HG02610 (cell line): ENCODE data around the gene MRPL21.
"Not testable (repeated sequence)": the region's sequence is repeated elsewhere in the genome, so short reads cannot be mapped to it uniquely, and the experiment has no call there.

ENCODE experiments used
- ATAC-seq: cut with Tn5 transposase; IDR thresholded peaks from one replicate; pipeline ENCODE4 v1.9.1; 2021; ENCODE audit warnings: mild to moderate bottlenecking, moderate library complexity; ENCODE audit not compliant: unreplicated experiment

MRPL21 gene

DNA sequence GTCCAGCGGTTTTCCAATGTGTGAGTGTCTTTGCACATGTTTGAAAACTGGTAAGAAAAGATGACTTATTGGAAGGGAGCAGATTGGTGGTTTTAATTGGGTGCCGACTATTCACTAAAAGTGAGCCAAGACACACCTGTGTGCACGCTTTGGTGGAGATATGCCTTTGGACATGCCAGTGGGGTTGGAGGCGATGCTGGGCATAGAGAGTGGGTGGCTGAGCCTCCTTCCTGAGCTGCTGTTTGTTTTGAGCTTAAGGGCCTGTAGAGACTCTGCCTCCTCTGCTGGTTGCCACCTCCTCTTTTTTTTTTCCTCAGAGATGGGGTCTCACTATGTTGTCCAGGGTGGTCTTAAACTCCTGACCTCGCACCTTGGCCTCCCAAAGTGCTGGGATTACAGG is 9.6 kb upstream of the MRPL21 start:
- ATAC-seq: no peak

DNA sequence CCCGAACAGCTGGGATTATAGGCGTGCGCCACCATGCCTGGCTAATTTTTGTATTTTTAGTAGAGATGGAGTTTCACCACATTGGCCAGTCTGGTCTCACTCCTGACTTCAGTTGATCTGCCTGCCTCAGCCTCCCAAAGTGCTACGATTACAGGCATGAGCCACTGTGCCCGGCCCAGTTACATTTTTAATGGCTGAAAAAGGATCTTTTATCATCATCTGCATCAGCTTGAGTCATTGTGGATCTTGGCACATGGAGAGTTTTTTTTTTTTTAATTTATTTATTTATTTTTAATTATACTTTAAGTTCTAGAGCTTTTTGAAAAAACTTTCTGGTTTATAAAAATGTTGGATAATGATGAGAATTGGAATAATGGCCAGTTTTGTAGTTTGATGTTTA is 8.6 kb upstream of the MRPL21 start:
- no peak for ATAC-seq

- no peak for ATAC-seq
Observed at GRCh38 chr11:68911731-68912130, 8.1 kb upstream of the MRPL21 start.

- ATAC-seq: no peak
Observed at GRCh38 chr11:68910965-68911364, 7.3 kb upstream of the MRPL21 start.

DNA sequence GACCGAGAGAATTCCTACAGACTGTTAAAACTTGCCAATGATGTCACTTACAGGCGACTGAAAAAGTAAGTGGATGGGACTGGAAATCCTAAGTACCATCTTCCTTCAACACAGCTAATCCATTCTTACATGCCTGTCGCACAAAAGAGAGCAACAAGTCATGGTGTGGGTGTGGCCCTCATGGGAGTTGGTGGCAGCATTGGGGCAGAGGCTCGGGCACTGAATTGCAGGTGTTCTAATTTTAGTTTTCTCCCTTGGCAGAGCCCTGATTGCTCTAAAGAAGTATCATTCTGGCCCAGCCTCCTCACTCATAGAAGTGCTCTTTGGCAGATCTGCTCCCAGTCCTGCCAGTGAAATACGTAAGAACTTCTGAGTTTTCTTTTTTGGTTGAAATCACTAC is 4.6 kb upstream of the MRPL21 start:
- no peak for ATAC-seq

GRCh38 chr11:68905421-68906360 is 2.1 kb upstream of the MRPL21 start:
- ATAC-seq: no peak

DNA sequence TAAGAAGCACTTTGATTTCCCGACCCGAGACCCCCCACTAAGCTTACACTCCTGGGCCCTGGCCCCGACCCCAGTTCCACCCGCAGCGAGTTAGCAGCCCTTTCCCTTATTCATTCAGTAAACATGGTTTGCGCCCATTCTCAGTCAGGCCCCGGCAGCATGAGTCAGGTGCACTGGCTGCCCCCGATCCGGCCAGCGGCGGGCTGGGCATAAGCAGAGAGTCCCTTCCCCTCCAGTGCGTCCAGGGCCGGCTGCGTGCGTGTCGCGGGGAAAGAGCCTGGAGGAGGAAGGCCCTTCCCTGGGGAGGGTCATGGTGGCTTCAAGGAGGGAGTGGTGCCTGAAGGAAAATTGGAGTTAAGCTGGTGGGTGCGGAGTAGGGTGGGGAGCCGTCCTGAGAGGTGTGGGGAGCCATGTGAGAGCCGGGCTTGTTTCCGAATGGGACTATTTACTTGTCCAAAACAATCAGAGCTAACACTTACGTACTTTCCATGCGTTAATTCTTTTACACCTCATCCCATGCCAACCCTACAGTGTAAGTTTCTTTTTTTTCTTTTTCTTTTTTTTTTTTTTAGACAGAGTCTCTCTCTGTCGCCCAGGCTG is 716 bp upstream of the MRPL21 start:
- ATAC-seq: peak; percentile 6

- ATAC-seq: no peak
Observed at GRCh38 chr11:68900835-68901381, 2.7 kb downstream of the MRPL21 start.

DNA sequence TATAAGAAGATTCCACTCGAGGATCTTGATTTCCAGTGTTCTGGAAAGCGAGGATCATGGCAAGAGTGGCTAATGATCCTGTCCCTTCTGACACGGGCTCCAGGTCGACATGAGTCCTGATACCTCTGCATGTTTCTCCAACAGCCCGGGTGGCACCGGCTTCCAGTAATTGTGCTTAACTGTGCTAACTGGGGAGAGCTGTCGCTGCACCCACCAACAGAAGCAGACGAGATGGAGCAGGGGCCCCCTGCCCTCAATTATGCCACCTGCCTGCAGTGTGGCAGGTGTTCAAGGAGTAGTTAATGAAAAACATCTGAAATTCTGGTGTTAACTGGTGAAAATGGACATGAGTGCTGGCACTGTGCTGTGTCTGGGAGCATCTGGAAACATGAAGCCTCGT is 6.2 kb downstream of the MRPL21 start:
- ATAC-seq: no peak

GRCh38 chr11:68896171-68896959 is 7.3 kb downstream of the MRPL21 start:
- ATAC-seq: no peak

DNA sequence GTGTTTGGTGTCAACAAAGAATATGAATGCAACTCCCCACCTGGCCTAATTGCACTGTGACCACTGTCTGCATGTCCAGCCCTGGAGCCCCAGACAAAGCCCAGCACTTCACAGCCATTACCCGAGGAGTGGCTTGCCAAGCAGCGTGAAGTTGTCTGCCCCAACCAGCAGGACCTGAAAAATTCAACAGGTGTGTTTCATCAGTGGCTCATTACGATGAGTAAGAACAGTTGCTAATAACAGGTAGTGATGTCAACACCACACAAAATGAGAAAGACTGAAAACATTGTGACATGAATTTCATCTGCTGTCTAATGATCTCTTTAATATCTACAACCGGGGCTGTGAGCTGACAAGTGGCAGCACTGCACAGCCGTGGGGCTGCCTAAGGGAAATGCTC is 10.3 kb downstream of the MRPL21 start:
- no peak for ATAC-seq

- no peak for ATAC-seq
Observed at GRCh38 chr11:68892576-68892975, 11.1 kb downstream of the MRPL21 start.

DNA sequence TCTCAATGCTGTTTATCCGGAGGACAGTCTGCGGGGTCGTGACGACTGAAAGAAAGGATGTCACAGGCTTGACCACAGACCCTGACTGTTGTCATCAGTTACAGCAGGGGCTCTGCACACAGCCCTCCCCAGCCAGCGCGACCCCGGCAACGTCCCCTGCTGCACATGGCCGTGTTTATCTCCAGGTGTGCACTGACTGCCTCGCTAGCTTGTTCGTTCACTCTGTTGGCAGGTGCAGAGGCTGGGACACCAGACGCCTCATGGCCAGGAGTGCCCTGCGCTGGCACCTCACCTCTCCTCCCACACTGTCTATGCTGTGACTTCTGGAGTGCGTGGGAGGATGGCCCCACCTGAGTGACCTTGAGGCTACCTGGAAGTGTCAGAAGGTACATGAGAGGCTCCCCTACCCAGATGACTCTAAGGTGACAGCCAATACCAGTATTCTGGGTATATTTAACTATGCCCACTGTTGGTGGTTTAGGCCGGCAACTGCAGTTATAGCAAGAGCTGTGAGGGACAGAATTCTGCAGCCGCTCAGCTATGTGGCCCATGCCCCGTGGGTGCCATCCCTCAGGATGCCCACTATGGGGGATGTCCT is 12.2 kb downstream of the MRPL21 start:
- no peak for ATAC-seq

DNA sequence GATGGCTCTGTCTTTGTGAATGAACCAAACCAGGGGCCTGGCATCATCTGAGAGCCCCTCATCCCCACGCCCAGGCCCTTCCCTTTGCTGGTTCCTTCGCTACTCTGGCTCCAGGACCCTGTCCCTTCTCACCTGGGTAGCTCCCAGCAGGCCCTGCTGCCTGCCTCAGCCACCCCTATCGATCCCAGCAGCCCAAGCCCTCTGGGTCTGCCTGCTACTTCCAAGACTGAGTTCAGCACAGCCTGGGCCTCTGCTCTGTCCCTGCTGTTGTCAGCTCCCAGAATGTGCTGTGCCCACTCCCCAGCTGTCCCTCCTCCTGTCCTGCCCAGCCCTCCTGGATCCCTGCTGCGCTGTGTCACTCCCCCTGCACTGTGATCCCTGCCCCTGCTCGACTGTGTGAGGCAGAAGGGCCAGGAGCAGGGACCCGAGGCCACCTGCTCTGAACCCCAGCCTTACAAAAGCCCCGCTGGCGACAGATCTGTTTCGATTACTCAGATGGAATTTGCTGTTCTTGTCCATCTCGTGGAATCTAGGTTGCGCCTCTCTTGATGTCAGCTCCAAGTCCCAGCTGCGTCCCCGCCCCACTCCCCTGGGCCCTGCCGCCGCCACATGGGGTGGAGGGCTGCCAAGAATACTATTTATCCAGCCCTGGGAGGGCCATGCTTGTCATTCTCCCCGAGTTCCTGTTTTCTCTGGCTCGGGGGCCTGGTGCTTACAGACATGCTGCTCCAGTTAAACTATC is 13.0 kb downstream of the MRPL21 start:
- ATAC-seq: no peak

- ATAC-seq: no peak
Observed at GRCh38 chr11:68889948-68890446, 13.6 kb downstream of the MRPL21 start.

GRCh38 chr11:68884827-68885226 is 18.8 kb downstream of the MRPL21 start:
- not testable (repeated sequence) for ATAC-seq

- no peak for ATAC-seq
Observed at GRCh38 chr11:68882391-68882790, 21.2 kb downstream of the MRPL21 start.

DNA sequence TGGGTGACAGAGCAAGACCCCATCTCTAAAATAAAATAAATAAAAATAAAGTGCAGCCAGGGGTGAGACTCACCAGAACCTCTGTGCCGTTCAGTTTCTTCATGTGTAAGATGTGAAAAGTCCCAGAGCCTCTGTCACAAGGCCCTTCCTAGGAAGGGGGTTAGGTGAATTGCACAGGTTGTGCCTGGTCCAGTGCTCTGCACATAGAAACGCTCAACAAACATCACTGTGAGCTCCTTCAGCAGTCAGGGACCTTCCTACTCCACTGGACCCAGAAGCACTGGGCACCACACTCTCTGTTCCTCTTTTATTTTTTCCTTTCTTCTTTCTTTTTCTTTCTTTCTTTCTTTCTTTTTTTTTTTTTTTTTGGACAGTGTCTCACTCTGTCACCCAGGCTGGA is 22.3 kb downstream of the MRPL21 start:
- ATAC-seq: no peak

DNA sequence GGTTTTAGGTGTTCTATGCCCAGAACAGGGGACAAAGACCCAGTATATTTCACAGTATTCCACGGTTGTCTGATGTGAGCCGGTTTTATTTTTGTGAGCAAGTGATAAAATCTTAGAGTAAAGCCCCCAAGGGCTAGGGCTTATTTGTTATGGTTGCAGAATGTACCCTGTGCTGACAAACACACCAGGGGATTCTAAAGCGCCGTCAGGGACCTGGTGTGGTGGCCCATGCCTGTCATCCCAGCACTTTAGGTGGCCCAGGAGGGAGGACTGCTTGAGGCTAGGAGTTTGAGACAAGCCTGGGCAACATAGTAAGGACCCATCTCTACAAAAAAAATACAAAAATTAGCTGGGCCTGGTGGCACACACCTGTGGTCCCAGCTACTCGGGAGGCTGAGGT is 22.8 kb downstream of the MRPL21 start:
- ATAC-seq: no peak

DNA sequence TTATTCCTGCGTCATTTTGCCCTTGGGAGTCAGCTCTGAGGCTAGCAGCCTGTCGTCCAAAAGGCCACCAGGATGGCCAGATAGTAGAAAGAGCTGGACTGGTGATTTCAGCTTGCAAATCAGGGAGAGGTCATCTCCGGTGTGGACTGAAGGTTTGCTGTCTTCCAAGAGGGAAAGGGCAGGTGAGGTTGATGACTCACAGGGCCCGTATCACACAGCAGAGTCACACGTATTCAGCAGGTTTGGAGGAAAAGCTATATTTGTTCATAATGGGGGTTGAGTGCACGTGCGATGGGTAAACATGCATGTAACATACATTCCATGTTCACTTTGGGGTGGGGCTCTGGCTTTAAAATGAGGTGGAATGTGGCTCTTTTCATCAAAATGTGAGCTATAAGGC is 25.6 kb downstream of the MRPL21 start:
- no peak for ATAC-seq
